Measurements from ENCODE around the gene ARMC9. TPM values are rescaled to one million over a fixed set of nuclear protein-coding genes. Genes with fewer than 3 reads are reported as not detected.

The ARMC9 gene
- total and polyA plus RNA-seq, 2 of the 13 experiments (the other 11 are each of a cell fraction or from before 2014, with no cell fraction given): 9.1 to 12.8 TPM

- no peak for TF ChIP-seq RNF2 (conservative IDR thresholded peaks at IDR 0.05; ENCODE audit: low read depth)
- TF ChIP-seq SNAPC4 (CRISPR knock-in tag; IDR thresholded peaks at IDR 0.05): no peak
- TF ChIP-seq MAFF (IDR thresholded peaks at IDR 0.05; ENCODE audit: low read depth, low read length): peak; percentile 41; the same call in 1 of the 2 replicates
- peak; percentile 67; the same call in 1 of the 2 replicates for TF ChIP-seq ERF (CRISPR knock-in tag; IDR thresholded peaks at IDR 0.05)
- TF ChIP-seq MAFK (conservative IDR thresholded peaks at IDR 0.05 in 1 of 2, IDR thresholded peaks at IDR 0.05 in 1 of 2; ENCODE audit: low read length in 2 of 2): peak; percentile 72 to 75
- TF ChIP-seq HOXA3 (CRISPR knock-in tag; IDR thresholded peaks at IDR 0.05): peak; percentile 75
- TF ChIP-seq HNF1B (CRISPR knock-in tag; IDR thresholded peaks at IDR 0.05): 0 out of 2 replicates have a peak, but pooled peaks have one; percentile 27
- TF ChIP-seq MZF1 (CRISPR knock-in tag; IDR thresholded peaks at IDR 0.05; ENCODE audit: borderline replicate concordance): no peak
- TF ChIP-seq MAFG (CRISPR knock-in tag; IDR thresholded peaks at IDR 0.05): no peak
- peak; percentile 55; the same call in 1 of the 2 replicates for TF ChIP-seq ELF3 (CRISPR knock-in tag; IDR thresholded peaks at IDR 0.05)
- no peak for TF ChIP-seq ZFP36L1 (CRISPR knock-in tag; IDR thresholded peaks at IDR 0.05)
- 0 out of 2 replicates have a peak, but pooled peaks have one; percentile 18 for TF ChIP-seq ZNF609 (CRISPR knock-in tag; IDR thresholded peaks at IDR 0.05; ENCODE audit: borderline replicate concordance)
- TF ChIP-seq TRAFD1 (CRISPR knock-in tag; IDR thresholded peaks at IDR 0.05; ENCODE audit: borderline replicate concordance): no peak
- peak; percentile 45 for TF ChIP-seq SAP130 (CRISPR knock-in tag; IDR thresholded peaks at IDR 0.05; ENCODE audit: low read depth)
- peak; percentile 66 for TF ChIP-seq DMAP1 (CRISPR knock-in tag; IDR thresholded peaks at IDR 0.05)
These were observed 215.6 kb downstream of the ARMC9 start (continued) for GRCh38 chr2:231413921-231414476.

All from HepG2 (cell line).